SH-SY5Y (cell line): ENCODE measurements around the gene KCNK17.

Experiments used
- GATA2 ChIP-seq: IDR thresholded peaks from 2 replicates; pipeline ENCODE4 v1.6.1; 2011; ENCODE audit warnings: mild to moderate bottlenecking, low read depth, low read length
- GATA3 ChIP-seq: IDR thresholded peaks from 2 replicates; pipeline ENCODE4 v1.6.1; 2011; ENCODE audit warnings: low read depth, mild to moderate bottlenecking, low read length, moderate library complexity

KCNK17 gene

DNA sequence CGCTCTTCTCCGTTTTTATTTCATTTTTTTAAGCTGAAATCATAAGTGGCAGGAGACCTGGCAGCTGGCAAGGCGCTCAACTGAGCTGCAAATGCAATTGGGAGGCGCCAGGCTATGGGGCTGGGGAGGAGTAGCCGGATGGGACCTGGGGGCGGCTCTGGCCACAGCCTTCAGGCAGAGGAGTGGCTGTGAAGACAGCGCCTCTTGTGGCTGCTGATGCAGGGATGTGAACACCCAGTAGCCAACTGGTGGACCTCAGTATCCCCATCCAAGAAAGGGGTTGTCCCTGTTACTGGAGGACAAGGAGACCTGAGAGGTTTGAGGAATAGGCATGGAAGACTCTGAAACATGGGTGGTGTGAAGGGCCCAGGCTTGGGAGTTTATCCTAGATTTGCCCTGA, 12.6 kb downstream of the KCNK17 start:
- TF ChIP-seq GATA3 (no peak), GATA2 (no peak)

DNA sequence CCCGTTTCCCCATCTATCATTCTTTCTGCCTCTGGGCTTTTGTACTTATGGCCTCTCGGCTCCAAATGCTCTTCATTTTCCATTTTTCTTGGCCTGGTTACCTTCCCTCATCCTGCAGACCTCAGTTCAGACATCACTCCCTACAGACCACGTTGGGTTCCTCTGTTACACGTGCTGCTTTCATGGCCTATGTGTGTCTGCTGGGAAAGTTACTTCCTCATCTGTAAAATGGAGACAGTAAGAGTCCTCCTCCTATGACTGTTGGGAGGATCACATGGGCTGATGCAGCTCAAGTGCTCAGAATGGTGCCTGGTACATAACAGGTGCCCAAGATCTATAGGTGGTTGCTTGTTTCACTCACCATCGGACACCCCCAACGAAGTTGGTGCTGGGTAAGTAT, 13.5 kb downstream of the KCNK17 start:
- TF ChIP-seq GATA2 (no peak), GATA3 (no peak)

DNA sequence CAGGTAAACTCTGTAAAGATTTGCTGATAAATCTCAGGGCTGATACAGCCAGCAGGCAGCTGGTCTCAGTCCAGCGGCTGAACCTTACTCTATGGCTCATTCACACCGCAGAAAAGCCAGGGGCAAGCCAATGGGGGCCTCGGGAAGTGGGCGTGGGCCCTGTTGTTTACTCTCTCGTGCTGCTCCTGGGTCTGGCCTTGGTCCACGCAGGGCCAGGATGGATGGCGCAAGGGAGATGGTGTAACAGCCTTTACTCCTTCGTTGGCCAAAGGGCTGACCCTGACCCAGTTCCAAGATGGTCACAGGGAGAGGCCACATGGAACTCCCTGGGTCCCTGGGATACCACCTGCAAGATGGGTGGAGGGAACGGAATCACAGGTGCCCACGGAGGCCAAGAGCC, 16.2 kb downstream of the KCNK17 start:
- TF ChIP-seq GATA3, result no peak
- no peak for TF ChIP-seq GATA2

DNA sequence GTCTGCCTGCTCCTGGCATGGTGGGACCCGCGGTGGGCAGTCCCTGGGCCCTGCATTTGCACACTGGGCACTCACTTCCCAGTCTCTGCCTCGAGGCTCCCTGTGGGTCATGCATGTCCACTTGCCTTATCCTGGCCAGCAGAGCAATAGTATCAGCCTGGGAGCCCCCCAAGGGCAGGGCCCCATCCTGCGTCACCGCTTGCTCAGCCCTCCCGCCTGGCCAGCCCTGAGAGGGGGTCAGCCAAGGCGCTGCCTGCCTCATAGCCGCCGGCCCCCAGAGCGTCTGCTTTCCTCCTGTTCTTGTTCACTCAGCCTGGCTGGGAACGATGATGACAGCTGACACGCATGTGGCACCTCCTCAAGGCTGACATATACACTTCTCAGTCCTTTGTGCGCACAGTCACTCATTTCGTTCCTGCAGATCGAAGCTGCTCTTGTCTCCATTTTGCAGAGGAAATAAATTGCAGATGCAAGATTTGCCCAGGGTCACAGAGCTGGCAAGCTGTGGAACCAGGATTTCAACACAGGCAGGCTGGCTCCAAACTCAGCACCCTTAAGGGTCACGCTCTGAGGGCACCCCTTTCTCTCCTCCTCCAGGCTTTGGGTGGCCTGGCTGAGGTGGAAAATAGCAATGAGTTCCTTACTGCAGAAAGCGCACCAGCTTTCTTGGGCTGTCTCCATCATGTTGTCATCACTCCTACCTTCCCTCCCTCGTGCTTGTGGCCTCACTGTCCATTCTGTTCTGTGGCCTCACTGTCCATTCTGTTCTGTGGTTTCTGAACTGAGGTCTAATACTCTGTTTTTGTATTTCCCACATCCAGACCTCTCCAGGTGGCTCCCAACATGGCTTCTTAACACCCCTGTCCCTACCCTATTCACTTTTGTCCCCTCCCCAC, 17.2 kb downstream of the KCNK17 start:
- TF ChIP-seq GATA2, result no peak

DNA sequence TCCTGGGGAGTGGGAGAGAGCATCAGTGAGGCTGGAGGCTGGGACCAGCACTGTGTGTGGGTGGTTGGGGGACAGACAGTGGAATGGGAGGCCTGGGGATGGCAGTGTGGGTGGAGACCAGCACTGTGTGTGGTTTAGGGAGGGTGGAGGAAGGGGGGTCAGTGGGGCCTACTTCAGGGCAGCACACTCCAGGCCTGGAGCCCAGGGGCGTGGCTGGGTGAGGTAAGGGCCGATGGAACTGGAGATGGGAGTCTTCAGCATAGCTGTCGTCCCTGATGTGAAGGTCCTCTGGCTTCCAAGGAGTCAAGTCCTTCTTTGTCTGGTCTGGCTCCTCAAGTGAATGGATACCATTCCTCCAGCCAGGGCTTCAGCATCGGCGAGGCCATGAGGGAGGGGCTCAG, 18.6 kb downstream of the KCNK17 start:
- TF ChIP-seq GATA2 (no peak), GATA3 (no peak)

DNA sequence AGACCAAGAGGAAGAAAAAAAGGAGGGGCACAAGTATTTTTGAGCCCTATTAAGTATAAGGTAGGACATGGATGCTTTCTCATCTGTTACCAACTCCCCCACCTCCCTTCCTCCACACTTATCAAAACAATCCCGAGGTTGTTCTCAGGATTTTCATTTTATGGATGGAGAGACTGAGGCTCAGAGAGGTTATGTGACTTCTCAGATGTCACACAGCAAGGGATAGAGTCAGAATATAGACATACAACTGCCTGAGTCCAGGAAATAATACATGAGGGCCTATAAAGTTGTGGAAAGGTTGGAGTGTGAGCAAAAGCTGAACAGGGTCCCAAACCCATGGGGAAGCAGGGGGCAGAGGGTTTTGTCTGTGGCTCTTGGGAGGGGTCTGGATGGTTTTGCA, 19.3 kb downstream of the KCNK17 start:
- no peak for TF ChIP-seq GATA2
- no peak for TF ChIP-seq GATA3

DNA sequence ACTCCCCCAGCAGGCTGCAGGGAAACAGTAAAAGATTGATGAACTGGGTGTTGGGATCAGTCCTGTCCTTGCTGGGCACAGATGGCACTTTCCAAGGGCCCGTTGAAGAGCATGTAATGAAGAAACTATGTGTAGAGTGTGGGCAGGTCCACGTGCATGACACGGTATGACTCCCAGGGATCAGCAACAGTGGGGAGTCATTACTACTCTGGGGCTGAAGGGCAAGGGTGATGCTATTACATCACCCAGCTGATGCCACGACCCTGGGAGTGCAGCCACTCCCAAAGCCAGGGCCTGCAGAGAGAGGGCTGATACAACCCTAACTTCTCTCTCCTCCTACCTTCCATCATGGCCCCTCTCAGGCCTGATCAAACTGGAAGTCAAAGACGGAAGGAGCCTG, 20.1 kb downstream of the KCNK17 start:
- no peak for TF ChIP-seq GATA2
- TF ChIP-seq GATA3, result no peak

DNA sequence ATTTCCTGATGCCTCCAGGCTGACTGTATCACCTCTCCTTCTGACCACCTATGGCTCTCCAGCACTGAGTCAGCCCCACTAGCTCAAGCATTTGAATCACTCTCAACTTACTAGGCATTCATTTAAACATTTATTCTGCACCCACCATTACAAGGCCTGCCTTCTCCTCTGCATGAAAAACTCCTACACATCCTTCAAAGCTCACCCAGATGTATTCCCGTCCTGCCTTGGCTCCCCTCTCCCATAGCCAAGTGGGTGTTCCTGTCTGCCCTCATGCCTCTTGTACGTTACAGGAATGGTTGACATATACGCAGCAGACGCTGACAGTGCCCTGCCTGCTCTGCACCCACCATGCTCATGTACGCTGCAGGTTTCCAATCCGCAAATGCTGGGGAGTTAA, 21.6 kb downstream of the KCNK17 start:
- TF ChIP-seq GATA3, result no peak

DNA sequence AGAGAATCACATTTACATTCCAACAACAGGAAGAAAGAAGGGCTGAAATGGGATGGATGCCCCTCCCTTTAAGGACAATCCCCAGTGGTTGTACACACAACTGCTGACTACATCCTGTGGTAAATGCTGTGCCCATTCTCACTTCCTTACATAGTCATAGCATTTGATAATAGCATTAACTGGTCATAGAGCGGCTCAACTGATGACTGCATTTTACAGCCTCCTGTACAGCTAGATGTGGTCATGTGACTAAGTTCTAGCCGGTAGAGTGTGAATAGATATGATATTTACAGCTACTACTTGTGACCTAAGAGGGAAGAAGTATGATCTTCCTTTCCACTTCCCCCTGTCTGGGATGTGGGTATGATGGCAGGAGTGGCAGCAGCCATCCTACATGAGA, 24.7 kb downstream of the KCNK17 start:
- TF ChIP-seq GATA2 (no peak), GATA3 (no peak)

DNA sequence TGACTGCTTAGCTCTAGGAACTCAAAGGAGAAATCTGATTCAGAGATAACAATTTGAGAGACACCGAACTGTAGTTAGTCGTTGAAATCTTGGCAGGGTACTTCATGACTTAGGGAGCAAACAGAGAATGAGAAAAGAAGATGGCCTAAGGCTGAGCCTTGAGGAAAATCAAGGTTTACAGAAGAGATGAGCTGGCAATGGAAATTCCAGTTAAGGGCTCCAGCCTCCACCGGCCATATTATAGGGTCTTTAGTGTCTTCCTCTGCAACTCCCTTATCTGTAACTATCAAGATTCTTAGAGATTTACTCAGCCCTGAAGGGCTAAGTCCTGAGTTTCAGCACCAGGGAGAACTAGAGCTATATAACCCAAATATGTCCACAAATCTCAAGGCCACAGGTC, 26.6 kb downstream of the KCNK17 start:
- TF ChIP-seq GATA3 (no peak), GATA2 (no peak)

DNA sequence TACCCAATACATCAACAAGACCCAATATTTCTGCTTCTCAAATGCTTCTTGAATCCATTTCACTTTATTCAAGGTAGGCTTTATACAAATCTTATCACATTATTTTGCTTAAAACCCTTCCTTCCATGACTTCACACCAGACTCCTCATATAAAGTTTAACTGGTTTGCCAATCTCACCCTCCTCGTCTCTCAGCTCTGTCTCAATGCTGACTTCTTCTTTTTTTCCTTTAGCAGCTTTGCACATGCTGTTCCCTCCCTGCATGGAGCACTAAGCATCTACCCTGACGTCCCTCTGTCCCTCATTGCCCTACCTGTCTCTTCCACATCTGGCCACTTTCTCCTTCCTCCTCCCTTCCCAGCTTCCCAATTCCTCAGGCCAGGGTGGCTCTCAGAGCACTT, 31.4 kb downstream of the KCNK17 start:
- no peak for TF ChIP-seq GATA2
- TF ChIP-seq GATA3, result no peak

DNA sequence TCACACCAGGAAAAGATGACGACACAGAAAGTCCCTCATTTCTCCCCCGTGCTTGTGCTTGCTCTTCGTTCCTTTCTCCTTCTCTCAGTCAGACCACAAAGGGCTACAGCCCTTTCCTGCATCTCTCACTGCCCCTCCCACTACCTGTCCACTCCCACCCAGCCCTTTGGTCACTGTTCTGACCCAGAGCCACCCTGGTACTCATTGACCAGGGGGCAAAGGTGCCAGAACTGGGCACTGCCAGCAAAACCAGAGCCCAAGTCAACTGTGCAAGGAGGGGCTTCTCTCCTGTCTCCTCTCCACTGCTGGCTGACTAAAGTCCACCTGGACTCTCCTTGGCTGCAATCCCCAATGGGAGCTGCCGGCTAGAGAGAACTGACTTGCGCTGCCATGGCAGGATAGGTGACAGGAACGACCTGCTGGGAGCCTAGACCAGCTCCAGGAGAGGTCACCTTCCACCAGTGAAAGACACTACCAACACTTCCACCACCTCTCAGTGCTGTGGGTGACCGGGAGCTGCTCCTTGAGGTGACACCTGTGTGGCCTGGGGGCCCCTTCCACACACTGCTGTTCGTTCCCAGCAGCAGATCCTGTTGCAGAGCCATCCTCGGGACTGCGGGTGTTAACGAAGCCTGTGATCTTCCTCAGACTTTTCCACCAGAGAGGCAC, 32.8 kb downstream of the KCNK17 start:
- TF ChIP-seq GATA2 (no peak), GATA3 (no peak)

DNA sequence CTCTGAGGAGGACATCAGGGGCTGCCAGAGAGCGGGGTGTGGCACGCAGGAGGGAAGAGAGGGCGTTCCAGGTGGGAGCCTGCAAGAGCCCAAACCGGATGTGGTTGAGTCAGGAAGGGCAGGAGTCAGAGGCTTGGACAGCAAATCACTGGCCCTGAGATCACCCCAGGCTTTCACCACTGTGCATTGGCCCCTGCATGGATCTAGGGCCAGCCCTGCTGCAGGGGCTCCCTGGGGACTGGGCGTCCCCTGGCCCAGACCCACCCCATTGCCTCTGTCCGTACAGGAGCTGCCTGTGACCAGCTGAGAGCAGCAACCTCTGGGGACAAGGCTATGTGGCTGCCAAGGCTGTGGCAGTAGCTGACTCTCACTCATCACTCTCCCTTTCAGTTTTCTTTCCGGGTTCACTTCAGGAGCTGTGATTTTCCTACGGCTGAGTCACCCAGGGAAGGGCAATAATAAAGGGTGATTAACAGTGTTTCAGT, 33.9 kb downstream of the KCNK17 start:
- no peak for TF ChIP-seq GATA2
- no peak for TF ChIP-seq GATA3

DNA sequence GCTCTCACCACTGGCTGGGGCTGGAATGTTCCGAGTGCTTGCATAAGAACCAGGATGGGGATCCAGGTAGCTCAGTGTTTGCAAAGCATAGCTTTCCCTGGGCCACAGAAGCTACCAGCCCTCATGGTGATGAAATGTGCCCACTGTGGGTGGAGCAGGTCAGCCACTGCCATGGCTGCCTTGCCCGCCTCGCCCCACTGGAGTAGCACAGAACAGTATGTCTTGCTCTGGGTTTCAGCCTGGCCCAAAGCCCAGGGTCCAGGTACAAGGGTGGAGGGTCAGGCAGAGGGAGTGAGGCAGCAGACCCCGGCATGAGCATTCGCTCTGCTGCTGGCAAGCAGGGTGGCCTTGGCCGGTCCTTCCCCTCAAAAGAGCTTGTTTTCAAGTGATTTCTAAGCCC, 34.7 kb downstream of the KCNK17 start:
- no peak for TF ChIP-seq GATA2

DNA sequence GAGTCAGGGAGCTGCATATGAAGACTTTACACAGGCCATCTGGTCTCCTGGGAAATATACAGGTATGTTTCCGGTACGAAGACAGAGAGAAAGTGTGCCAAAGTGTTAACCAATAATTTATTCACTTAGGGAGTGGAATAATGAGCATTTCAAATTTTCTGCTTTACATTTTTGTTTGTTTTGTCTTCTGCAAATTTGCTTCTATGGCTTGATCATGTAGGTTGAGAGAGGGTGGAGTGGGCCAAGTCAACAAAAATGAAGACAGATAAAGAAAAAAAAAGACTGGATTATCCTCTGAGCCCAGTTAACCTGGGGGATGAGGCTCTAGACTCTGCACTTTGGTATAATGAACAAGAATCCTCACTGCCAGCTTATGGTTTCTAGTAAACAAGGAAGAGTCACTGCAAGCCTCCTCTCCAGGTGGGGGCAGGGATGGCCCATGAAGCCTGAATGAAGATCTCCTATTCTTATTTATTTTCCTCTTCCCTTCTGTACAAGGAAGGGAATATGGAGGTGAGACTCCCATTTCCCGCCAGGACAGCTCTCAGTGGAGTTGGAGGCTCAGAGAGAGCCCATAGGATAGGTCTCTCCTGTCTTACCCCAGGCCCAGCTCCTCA, 37.7 kb downstream of the KCNK17 start:
- no peak for TF ChIP-seq GATA2
- TF ChIP-seq GATA3, result no peak
